BJ (cell line): Measurements from ENCODE around the gene MBD3. TPM values are rescaled to one million over a fixed set of nuclear protein-coding genes. Genes with fewer than 3 reads are reported as not detected.

Source experiments
- CTCF ChIA-PET: fragments of 350-600 bp; formaldehyde crosslinking; extraction: SDS; loops from one replicate; lab custom pipeline; 2021; ENCODE audit warnings: antibody characterized with exemption, inconsistent platforms; lab: Yijun Ruan, JAX
- POLR2A ChIA-PET: fragments of 300-600 bp; sonication (Branson Sonifier 250); formaldehyde crosslinking; extraction: SDS; loops from one replicate; lab custom pipeline; 2021; ENCODE audit warnings: antibody characterized with exemption; lab: Charles Lee
- DNase-seq: peaks from one replicate; pipeline ENCODE4 v3.0.0-alpha.2; 2011; ENCODE audit warnings: low read depth
- H3K27me3 ChIP-seq: 2 replicates; pipeline ENCODE4 v1.6.0; 2011; ENCODE audit warnings: low read length; ENCODE audit not compliant: control insufficient read depth, insufficient read depth
- H3K36me3 ChIP-seq: 2 replicates; pipeline ENCODE4 v1.5.1; 2011; ENCODE audit warnings: low read length; ENCODE audit not compliant: control insufficient read depth, insufficient read depth
- H3K4me3 ChIP-seq: 2 replicates; pipeline ENCODE4 v1.5.1; 2011; ENCODE audit warnings: low read depth, mild to moderate bottlenecking, control low read depth, low read length
- polyA plus RNA-seq: library from polyadenylated mRNA; depleted of rRNA; stranded (reverse); fragments of >200 nt; gene quantifications from 2 replicates; pipeline ENCODE4 v1.2.3, GENCODE V29; 2011
- TF ChIP-seq, protein P1 (sequence below): IDR thresholded peaks from 2 replicates; pipeline ENCODE4 v1.5.1; 2011; ENCODE audit warnings: low read depth, mild to moderate bottlenecking, control low read depth, inconsistent platforms, low read length, moderate library complexity; ENCODE audit not compliant: insufficient read depth

The MBD3 gene
- polyA plus RNA-seq, 1 experiment: 53.4 TPM

DNA sequence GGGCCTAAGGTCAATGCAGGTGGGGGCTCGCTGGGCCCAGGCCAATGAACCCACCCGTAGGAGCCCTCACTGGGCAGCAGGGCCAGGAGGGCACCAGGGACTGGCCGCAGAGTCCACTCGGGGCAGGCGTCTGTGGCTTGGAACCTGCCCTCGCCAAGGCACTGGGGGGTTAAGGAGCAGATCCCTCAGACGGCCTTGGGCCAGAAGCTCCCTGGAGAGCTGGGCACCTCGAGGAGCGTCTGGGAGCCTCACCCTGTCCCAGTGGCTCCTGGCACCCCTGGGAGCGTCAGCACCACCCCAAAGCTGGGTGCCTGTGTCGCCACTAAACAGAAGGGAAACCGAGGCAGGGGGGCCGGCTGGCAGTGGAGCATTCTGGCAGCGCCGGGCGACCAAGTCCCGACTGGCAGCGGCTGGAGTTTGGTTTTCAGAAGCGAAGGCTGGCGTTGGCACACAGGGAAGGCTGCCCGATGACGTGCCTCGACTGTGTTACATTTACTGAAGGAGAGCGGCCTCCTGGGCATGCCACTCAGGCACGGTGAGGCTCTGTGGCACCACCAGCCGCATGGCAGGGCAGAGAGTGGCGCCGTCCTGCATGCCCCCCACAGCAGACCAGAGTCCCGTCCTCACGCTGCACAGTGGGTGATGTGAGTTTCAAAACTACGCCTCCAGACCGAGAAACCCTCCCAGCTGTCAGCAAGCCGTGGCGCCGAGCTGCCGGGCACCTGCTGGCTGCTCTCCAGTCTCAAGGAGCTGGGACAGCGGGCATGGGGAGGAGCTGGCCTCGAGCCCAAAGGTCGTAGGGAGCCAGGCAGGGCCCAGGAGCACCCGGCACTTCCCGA is 15.4 kb downstream of the MBD3 start:
- Histone ChIP-seq H3K27me3 (no peaks in the 10 kb centered on the region), H3K36me3 (peaks cover 25% of the 10 kb centered on the region), H3K4me3 (no peak overlapping the region)
- POLR2A ChIA-PET: no interaction called here
- TF ChIP-seq, protein P1, sequence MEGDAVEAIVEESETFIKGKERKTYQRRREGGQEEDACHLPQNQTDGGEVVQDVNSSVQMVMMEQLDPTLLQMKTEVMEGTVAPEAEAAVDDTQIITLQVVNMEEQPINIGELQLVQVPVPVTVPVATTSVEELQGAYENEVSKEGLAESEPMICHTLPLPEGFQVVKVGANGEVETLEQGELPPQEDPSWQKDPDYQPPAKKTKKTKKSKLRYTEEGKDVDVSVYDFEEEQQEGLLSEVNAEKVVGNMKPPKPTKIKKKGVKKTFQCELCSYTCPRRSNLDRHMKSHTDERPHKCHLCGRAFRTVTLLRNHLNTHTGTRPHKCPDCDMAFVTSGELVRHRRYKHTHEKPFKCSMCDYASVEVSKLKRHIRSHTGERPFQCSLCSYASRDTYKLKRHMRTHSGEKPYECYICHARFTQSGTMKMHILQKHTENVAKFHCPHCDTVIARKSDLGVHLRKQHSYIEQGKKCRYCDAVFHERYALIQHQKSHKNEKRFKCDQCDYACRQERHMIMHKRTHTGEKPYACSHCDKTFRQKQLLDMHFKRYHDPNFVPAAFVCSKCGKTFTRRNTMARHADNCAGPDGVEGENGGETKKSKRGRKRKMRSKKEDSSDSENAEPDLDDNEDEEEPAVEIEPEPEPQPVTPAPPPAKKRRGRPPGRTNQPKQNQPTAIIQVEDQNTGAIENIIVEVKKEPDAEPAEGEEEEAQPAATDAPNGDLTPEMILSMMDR: no peak
- CTCF ChIA-PET: interaction anchor here (1.3 to 2.3 kb wide), 3 partner anchors 10 to 95 kb away, joined by 3 to 8 read pairs (median 3); no protein-coding TSS in a partner anchor
- DNase-seq: no peak

DNA sequence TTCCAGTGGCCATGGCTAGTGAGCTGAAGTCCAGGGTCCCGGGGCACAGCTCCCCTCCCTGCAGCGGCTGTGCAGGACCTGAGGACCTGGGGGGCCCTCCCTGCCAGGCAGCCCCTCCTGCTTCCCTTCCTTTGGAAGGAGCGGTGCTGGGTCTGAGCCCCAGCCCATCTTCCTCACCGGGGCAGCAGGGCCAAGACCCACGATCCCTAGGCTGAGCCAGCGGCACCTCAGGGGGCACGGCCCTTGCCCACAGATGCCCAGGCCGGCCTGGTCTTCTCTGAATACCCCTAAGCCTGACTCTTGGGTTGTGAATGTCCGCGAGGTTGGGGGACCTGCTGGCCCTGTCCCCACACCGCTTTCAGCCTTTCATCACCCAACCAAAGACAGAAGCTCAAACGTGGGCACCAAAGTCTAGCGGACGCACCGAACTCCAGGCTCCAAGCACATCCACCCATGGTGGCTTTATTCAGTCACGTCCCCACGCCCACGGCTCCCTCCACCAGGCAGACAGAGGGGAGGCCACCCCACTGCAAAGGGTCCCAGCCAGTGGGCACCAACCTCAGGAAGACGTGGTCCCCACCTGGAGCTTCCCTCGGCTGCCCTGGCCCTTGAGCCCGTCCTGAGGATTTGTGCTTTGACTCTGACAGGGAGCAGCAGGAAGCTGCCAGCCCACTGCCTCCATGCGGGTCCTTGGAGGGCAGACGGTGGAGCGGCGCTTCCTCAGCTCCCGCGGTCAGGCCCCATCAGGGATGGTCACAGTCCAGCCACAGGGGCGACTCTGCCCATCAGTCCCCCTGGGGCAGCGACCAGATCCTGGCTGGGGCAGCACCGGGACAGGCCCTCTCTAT is 16.2 kb downstream of the MBD3 start:
- ChIA-PET CTCF (interaction anchor here (1.0 to 1.4 kb wide), 3 partner anchors 15 to 96 kb away, joined by 3 to 4 read pairs (median 3); no protein-coding TSS in a partner anchor), POLR2A (no interaction called here)
- TF ChIP-seq, protein P1: no peak
- Histone ChIP-seq H3K36me3 (peaks cover 23% of the 10 kb centered on the region), H3K4me3 (no peak overlapping the region), H3K27me3 (no peaks in the 10 kb centered on the region)
- no peak for DNase-seq

DNA sequence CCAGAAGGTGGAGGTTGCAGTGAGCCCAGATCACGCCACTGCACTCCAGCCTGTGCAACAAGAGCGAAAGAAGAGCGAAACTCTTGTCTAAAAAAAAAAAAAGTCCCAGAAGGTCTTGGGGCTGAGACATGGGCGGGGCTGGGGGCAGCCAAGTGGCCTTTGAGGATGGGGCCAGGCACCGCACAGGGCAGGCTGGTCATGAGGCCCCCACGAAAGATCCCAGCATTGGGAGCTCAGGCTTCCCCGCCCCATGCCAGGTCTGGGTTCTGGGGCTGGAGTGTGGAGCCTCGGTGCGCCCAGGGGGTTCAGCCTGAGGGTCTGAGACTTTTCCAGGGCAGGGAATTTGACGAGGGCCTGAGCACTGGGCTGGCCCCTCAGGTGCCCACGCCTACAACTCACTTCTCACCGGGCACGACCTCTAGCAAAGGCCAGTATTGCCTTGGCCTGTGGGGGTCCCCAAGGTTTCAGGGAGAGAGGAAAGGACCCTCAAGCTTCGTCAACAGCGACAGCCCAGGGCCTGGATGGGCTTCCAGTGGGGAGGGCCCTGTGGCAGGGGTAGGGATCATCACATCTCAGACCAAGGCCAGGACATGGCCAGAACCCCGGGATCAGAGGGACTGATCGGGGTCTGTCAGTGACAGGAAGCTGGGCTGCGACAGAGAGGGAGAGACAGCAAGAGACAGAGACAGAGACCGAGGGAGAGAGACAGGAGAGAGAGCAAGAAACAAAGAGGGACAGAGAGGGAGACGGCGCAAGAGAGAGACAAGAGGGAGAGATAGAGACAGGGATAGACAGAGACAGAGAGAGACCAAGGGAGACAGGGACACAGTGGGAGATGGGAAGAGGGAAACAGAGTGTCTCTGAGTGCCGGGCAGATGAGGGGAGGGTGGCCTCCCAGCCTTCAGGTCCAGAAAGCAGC is 17.1 kb downstream of the MBD3 start:
- DNase-seq: no peak
- Histone ChIP-seq H3K36me3 (peaks cover 16% of the 10 kb centered on the region), H3K4me3 (no peak overlapping the region), H3K27me3 (no peaks in the 10 kb centered on the region)
- ChIA-PET CTCF (interaction anchor here (0.6 to 1.2 kb wide), 4 partner anchors 9 to 29 kb away, joined by 3 to 5 read pairs (median 4); no protein-coding TSS in a partner anchor), POLR2A (interaction anchor here (0.7 kb wide), 2 partner anchors 14 to 282 kb away, joined by 5 to 9 read pairs; no protein-coding TSS in a partner anchor)
- TF ChIP-seq, protein P1: no peak

DNA sequence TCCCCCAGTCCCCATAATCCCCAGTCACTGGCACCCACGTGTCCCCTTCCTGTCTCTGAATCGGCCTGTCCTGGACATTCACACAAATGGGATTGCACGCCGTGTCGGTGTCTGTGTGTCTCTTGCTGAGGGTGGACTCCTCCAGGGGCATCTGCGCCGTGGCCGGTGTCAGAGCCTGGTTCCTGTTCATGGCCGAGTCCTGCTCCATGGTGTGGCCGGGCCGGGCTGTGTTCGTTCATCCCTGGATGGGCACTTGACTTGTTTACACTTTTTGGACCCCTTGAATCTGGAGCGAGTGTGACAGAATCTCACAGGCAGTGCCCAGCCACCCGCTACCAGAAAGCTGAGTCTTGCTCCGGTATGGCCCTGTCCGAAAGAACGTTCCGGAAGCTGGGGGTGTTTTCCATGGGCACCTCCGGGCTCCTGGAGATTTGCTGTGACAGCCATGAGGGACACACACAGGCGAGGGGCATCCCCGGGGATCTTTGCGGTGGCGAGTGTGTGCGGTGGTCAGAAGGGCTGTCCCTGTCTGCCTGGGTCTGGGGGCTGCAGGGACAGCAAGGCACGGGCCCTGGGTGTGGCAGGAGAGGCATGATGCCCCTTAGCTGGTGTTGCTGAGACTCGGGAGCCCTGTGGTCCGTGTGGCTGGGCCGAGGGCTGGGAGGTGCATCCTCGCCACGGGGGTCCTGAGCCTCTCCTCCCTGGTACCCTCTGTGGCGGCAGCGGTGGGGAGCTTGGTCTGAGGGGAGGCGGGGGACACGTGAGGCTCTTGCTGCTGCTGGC is 18.1 kb downstream of the MBD3 start:
- TF ChIP-seq, protein P1: no peak
- no peaks in the 10 kb centered on the region for H3K27me3 ChIP-seq
- H3K36me3 ChIP-seq: peaks cover 11% of the 10 kb centered on the region
- H3K4me3 ChIP-seq: no peak overlapping the region
- no peak for DNase-seq
- ChIA-PET CTCF (interaction anchor here (0.9 kb wide), 1 partner anchor 10 kb away, joined by 5 read pairs; no protein-coding TSS in a partner anchor), POLR2A (interaction anchor here (0.7 kb wide), 2 partner anchors 15 to 283 kb away, joined by 5 to 9 read pairs; no protein-coding TSS in a partner anchor)
